Hematopoietic multipotent progenitor cell treated with erythropoietin and hydrocortisone succinate and interleukin-3 and kit ligand, for 15 days (in vitro differentiated cells): ENCODE results near the gene POLDIP2.

ENCODE experiments used
- DNase-seq: peaks from one replicate; pipeline ENCODE4 v3.0.0-alpha.2; 2015; ENCODE audit warnings: low spot score

The POLDIP2 gene, protein sequence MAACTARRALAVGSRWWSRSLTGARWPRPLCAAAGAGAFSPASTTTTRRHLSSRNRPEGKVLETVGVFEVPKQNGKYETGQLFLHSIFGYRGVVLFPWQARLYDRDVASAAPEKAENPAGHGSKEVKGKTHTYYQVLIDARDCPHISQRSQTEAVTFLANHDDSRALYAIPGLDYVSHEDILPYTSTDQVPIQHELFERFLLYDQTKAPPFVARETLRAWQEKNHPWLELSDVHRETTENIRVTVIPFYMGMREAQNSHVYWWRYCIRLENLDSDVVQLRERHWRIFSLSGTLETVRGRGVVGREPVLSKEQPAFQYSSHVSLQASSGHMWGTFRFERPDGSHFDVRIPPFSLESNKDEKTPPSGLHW

DNA sequence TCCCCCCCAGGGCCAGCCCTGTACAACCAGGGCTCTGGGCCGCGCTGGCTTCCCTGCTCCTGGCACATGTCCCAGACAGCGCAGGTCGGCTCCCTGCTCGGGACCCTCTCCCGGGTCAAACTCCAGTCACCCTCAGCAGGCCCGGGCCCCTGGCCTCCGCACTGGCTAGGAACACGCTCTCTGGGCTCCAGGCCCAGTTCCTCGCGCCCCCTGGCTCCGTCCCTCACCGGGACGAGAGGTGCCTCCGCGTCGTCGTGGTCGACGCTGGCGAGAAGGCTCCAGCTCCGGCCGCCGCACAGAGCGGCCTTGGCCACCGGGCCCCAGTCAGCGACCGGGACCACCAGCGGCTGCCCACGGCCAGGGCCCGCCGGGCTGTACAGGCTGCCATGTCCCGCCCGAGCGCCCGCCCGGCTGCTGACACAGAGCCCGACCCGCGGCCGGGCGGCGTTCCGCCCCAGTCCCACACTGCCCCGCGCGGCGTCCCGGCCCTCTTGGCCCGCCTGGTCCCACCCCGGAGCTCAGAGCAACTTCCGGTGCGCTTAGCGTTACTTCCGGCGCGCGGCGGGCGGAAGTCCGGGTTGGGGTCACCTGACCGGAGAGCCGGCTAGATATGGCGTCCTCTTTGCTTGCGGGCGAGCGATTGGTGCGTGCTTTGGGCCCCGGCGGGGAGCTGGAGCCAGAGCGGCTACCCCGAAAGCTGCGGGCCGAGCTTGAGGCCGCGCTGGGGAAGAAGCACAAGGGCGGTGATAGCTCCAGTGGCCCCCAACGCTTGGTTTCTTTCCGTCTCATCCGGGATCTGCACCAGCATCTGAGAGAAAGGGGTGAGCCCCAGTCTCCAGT, at the start of gene POLDIP2:
Gene POLDIP2, minus strand, starts transcription at position 467 of the 840 bp plus-strand sequence. Its CDS starts 79 bp downstream, at position 388.
- peak; percentile 97 for DNase-seq

GRCh38 chr17:28406473-28406814, 49.1 kb upstream of the POLDIP2 start:
- no peak for DNase-seq

DNA sequence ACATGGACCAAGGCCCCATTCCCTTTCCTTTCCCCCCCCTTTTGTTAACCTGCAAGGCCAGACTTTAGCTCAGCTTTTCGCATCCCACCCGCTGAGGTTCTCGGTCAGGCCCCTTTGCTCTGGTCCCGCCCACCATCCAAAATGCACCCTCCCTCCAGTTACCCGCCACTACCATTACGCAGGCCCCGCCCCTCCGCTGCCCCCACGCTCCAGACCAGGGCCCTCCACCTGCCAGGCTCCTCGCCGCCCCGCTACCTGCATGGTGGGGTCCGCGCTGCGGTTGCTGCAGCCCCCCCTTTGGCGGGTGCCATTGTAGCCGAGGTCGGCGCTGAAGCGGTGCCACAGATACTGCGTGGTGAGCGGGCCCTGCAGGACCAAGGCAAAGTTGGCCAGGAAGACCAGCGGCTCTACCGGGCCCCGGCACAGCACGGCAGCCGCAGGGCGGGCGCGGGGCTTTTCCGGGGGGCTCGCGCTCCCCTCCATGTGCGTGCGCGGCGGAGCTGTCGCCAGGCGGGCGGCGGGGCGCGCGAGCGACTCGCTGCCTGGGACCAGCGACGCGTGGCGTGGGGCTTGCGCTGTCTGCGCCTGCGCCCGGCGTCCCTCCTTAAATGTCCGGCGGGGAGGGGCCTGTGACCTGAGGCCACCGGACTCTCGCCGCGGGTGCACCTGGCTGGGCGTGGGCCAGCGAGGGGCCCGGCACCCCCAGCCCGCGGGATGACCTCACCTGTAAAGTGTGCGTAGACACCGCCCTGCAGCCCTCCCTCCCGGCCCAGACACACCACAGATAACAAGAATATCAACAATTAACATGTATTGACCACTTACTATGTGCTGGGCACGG, 48.5 kb upstream of the POLDIP2 start, which contains the start of gene SLC46A1:
Gene SLC46A1, minus strand, starts transcription at position 581 of the 841 bp plus-strand sequence. Its CDS starts 98 bp downstream, at position 483.
- no peak for DNase-seq

DNA sequence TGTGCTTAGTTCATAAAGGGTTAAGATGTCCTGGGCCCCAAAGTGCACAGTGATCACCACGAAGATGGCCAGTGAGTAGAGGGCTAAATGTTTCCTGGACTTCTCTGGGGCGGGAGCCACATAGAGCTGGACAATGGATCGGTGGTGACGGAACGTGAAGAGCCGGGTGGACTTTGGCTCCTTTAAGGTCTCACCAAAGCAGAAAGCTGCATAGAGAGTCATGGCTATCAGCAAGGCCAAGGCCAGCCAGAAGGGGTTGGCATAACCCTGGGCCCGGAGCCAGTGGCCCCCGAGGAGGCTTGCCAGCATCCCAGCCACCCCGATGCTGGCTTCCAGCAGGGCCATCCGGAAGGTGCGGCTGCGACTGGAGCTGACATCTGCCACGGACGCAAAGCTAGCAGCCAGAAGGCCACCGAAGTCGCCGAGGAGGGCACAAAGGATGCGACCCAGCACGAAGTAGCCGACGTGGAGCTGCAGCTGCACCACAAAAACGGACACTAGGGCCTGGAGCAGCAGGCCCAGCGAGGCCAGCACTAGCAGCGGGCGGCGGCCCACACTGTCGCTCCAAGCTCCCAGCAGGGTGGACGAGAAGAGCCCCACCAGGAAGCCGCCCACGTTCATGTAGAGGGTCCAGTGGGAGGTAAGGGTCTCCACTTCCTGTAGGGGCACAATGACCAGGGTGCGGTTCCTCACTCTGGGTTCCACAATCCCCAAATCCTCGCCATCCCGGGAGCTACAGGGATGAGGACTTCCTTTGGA, 47.7 kb upstream of the POLDIP2 start:
- DNase-seq = no peak

GRCh38 chr17:28404461-28404811, 47.1 kb upstream of the POLDIP2 start:
- no peak for DNase-seq

- no peak for DNase-seq
Observed at GRCh38 chr17:28404007-28404406, 46.7 kb upstream of the POLDIP2 start.

GRCh38 chr17:28402844-28403243, 45.5 kb upstream of the POLDIP2 start:
- DNase-seq = no peak

- DNase-seq = no peak
Observed at GRCh38 chr17:28402224-28402630, 44.9 kb upstream of the POLDIP2 start.

DNA sequence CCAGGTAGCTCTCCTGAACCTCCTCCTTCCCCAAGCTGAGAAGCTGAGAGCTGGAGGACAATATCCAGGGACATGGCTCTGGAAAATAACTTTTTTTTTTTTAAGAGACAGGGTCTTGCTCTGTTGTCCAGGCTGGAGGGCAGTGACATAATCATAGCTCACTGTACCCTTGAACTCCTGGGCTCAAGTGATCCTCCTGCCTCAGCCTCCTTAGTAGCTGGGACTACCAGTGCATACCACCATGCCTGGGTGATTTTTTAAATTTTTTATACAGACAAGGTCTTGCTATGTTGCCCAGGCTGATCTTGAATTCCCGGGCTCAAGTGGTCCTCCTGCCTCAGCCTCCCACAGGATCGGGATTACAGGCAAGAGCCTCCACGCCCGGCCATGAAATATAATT, 42.5 kb upstream of the POLDIP2 start:
- DNase-seq = no peak

DNA sequence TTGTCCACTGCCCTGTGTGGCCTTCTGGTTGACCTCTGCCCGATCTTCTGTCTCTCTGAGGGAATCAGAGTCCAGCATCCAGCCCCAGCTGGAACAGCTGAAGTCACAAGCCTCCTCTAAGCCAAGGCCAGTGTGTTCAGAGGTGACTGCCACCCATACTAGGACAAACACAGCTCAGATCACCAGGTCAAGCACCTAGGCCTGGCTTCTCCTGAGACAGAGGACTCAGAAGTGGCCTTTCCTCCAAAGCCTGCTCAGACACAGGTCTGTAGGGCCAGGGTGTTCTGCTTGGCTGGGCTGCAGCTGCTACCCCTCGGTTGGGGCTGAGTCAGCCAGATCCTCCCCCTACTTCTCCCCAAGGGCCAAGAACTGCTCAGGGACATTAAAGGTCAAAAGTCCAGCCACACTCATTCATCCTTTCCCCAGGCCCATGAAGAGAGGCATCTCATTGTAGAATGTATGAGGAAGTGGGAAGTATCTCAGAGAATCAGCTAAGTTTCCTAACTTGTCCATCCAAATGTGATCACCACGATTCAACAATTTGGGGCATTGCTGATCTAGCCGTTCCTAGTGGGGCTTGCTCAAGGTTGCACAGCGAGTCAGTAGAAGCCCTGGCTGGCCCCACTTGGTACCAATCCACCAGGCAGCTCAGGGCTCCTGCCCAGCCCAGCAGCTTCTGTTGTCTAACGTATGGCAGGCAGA, 41.1 kb upstream of the POLDIP2 start:
- DNase-seq = no peak

GRCh38 chr17:28397687-28398279, 40.5 kb upstream of the POLDIP2 start:
- DNase-seq = no peak

DNA sequence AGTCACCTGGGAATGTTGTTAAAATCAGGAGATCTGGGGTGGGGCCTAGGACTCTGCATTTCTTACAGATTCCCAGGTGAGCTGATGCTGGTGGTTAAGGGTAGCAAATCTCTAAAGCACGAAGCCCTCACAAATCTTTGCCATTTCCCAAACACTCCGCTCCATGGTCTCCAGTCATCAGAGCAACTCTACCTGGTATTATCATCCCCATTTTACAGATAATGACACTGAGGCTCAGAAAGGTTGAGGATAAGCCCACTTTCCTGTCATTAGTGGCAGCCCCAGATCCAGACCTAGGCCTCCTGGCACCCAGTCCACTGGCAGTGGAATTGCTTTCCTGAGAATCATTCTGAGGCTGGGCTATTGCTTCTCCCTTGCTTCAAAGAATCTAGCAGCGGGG, 39.9 kb upstream of the POLDIP2 start:
- no peak for DNase-seq

DNA sequence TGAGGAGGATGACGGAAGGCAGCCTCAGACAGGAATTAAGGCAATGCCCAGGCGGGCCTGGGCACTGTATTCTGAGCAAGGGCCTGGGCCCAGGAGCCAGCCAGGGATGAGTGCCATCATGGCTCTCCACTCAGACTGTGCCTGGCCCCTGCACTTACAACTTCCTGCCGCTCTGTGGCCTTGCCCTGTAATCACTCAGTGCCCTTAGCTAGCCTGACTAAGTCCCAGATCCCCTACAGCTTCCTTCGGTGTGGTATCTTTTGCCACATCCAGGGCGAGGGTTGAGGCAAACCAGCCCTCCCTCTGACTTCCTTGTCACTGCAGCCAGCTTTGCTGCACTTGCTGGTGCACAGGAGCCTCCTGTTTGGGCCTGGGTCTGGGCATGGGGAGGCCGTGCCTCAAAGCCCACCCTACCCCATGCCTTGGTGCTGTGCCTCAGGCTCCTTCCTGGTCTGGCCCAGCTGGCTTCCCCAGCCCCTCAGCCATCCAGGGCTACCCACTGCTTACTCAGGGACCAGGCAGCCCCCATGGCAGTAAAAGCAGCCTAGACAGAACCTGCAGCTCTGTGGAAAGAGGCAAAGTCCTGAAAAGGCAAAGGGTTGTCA, 39.4 kb upstream of the POLDIP2 start:
- DNase-seq = no peak

GRCh38 chr17:28395968-28396367, 38.6 kb upstream of the POLDIP2 start:
- DNase-seq = no peak

GRCh38 chr17:28395426-28395825, 38.1 kb upstream of the POLDIP2 start:
- DNase-seq = no peak

GRCh38 chr17:28394337-28395116, 37.2 kb upstream of the POLDIP2 start:
- no peak for DNase-seq

DNA sequence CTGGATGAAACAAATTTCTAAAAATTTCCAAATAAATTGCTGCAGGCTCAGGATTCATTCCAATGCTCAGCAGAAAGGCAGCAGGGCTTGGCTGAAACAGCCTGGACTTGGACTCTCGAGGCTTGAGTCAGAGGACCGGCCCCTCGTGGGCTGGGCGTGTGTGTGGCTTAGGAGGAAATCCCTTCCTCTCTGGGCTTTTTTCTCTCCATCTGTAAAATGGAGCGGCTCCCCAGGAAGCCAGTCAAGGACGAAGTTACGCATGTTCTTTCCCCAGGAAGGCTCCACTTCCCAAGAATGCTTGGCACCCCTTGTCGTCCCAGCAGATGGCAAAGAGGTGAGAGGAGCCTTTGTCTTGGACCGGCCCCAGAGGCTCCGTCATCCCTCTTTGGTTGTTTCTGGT, 35.2 kb upstream of the POLDIP2 start:
- DNase-seq = no peak

DNA sequence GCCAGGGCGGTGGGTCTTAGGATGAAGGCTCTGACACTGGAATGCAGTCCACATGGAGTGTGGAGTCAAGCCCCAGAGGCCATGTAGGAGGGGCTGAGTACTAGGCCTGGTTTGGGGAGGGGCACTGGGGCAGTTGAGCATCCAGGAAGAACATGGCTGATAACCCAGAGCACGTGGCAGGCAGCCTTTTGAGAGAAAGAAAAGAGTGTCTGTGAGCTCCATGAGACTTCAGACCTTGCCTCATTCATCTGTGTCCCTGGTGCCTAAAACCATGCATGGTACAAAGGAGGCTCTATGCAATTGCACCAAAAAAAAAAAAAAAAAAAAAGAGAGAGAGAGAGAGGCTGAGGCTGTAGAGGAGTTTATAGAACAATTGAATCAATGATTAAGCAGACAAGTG, 34.1 kb upstream of the POLDIP2 start:
- DNase-seq = no peak

DNA sequence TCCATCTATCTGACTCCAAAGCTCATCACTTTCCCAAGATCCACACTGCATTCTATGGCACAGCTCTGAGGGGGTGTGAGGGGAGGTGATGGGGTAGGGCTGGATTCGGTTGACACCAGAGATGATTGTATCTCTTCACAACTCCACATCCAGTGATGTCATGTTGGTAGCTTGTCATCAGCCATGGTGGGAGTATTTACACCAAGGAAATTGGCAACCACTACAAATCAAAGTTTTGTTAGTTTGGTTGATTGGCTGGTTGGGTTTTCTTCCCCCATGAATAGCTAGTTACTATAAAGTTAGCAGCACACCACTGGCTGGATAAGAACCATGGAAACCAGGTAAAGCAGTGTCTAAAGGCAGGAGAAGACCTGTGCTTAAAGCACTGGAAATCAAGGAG, 33.7 kb upstream of the POLDIP2 start:
- no peak for DNase-seq
